HPDE6-E6E7 (cell line): Measurements from ENCODE around the gene GPANK1.
A peak's percentile ranks its signal among the peaks of the same experiment; 100 is the strongest.

Source experiments
- DNase-seq: peaks from one replicate; pipeline ENCODE4 v3.0.0; 2011; ENCODE audit warnings: missing footprints; ENCODE audit errors: extremely low spot score

The GPANK1 gene

GRCh38 chr6:31691078-31691463 is 26.3 kb upstream of the GPANK1 start:
- DNase-seq, result no peak

DNA sequence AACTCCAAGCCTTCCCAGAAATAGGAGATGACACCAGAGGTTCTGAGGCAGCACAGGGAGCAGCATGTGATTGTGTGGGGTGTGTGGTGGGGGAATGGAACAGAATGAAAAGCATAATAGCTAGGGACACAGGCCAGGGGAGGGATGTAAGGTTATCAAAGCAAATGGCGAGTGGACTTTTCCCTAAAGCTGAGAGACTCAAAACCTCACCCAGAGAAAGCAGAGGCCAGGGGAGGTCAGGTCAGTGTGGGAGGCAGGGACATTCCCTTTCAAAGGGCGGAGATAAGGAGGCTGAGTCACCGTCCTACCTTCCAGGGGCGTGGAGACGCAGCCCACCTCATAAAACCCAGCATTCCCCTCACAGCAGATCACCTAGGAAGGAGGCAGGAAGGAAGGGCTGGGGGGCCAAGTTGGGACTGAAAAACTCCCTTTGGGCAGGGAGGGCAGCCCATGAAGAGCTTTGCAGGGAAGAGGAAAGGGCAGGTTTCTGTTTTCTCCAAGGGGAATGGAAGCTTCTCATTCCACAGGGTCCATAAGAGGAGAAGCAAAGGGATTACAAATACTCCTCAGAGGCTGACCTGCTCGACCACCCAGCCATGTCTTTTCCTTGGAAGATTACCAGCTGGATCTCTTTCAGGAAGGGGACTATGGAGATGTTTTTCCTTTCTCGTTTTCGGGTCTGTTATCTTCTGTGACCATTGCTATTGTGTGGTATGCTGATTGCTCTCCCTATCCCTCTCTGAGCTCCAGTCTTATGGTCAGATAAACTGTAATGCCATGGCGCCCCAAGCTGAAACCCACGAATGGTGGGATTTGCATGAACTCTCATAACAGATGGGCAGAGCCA is 25.7 kb upstream of the GPANK1 start:
- no peak for DNase-seq

DNA sequence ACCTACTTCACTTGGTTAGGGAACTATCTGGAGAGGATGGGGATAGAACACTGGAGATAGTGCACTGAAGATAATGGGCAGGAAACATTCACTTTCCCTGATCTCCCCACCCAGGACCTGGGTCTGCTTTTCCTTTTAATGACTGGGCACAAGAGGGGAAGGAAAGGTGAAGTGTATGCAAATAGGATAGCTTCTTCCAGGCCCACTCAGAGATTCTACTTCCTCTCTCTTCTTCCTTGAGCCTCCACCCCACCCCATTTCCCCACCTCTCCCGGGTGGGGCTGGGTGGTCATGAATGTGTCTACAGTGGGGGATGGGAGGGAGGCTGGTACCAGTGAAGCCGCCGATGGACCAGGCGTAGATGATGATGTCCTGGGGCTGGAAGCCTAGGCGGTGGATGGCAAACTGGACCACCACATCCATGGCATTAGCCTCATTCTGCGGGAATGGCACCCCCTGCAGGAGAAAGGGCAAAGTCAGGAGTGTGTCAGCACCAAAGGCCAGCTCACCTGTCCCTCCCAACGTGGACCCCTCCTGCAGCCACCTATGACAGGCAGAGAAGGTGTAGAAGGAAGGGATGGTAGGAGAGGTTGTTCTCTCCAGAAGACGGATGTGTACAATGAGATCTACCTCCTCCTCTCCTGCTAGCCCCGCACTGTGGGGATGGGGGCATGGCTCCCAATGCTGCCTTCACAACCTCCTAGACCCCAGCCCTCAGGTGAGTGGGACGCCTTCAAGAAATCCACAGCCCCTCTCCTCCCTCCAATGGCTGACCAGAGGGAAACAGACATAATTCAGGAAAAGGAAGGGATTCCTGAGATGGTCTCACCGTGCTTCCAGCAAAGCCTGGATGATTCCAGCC is 24.7 kb upstream of the GPANK1 start:
- DNase-seq, result no peak

- no peak for DNase-seq
These were observed 23.3 kb upstream of the GPANK1 start for GRCh38 chr6:31687860-31688693.

DNA sequence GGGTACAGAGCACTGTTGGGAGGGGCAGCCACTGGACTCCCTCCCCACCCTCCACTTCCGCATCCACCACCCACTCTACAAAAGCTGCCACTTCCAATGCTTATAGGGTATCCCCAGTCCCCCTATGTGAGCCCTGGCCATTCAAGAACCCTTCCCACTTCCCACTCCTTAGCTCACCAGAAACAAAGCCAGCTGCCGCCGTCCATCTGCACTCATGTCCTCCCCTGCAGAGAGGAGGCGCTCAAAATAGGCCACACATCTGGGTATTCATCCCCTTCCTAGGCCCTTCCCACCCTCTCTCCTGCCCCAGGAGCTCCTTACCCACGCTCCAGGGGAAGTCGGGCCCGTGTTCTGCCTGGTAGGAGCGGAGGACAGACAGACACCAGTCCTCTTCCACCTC is 22.5 kb upstream of the GPANK1 start:
- DNase-seq, result no peak

- no peak for DNase-seq
These were observed 21.7 kb upstream of the GPANK1 start for GRCh38 chr6:31686483-31686882.

GRCh38 chr6:31683591-31683990 is 18.8 kb upstream of the GPANK1 start:
- no peak for DNase-seq

- DNase-seq, result no peak
These were observed 16.4 kb upstream of the GPANK1 start for GRCh38 chr6:31681135-31681671.

DNA sequence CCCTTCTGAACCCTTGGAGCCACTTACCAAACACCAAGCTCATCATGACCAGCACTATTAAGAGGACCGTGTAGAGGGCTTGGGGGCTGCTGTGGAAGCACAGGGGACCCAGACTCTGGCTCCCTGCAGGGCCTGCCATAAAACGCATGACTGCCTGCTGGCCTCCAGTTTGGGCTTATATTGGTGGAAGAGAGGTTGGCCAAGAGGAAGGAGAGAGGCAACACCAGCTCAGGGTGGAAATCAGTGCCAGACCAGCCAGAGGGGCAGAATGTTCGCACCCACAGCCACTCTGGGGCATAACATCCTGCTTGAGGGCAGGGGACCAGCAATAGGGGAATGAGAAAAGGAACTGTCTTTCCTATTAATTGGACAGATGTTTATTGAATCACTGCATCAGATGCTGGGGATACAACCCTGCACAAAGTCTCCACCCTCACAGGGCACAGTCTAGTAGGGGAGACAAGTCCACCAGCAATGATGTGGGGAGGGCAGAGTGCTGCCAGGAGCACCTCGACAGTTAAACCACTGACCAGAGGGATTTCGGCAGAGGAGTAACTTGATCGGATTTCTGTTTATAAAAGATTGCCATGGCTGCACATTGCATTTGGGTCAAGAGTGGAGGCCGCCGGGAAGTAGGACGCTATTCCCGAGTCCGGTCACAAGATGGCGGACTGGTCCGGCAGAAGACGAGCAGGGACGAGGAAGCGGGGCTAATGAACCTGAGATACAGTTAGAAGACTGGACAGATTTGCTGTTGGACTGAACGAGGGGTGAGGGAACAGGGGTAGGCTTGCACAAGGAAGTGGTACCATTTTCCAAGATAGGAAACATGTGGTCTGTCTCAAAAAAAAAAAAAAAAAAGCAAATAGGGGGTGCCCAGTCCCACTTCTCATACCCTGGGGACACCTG is 15.7 kb upstream of the GPANK1 start, which contains the start of gene LY6G5C:
LY6G5C (minus strand) TSS at position 842 of the 909 bp plus-strand sequence; CDS start at position 148, 694 bp downstream.
- peak; percentile 69 for DNase-seq

DNA sequence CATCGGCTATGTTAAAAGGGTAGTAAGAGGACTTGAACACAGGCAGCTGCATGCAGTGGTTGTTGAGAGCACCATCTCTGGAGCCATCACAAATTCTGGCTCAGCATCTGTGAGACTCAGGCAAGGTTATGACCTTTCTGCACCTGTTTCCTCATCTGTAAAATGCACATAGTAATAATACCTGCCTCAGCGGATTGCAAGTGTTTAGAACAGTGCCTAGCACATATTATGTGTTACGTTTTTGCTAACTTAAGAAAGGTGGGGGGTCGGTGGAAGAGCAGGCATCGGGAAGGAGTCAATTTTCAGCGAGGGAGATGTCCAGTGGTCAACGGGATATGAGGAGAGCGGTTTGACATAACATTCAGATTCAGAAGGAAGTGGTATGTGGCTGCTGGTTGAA is 13.2 kb upstream of the GPANK1 start:
- DNase-seq, result no peak

DNA sequence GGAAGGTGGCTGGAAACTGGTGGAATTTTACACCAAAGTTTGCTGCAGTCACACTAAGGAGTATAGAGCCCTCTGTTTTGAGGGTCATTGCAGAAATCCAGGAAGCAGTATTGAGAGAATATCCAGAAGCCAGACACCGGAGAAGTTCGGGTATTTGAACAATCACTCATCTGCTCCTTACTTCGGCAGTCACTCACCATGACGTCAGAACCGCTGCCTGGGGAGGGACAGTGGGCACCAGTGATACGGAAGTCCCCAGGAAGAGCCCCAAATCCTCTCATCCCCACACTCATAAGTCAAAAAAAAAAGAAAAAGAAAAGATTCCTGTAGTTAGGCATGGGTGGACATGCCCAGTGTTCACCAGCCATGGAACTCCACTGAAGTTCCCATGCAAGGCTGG is 12.1 kb upstream of the GPANK1 start:
- no peak for DNase-seq

DNA sequence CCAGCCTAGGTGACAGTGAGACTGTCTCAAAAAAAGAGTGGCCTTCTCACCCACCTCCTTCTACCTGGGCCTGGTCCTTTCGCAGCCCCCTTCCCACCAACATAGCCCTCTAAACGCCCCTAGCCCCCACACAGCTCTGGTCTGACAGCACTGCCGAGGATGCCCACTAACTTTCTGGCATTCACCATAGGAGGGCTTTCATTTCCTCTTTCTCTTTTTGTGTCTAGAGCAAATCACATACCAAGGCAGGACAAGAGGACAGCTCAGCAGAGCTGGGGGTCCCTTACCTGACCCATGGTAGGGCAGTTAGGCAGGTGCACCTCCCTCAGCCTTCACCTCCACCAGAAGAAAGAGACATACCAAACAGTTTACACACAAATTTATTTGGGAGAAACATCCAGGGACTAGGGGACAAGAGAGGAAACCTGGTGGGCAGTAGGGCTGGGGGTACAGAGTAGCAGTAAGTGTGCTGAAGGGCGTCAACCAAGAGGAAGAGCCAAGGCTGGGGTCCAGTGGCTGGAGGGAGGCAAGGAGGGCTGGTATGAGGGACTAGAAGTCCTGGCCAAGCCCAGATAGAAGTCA is 11.6 kb upstream of the GPANK1 start:
- DNase-seq, result no peak

DNA sequence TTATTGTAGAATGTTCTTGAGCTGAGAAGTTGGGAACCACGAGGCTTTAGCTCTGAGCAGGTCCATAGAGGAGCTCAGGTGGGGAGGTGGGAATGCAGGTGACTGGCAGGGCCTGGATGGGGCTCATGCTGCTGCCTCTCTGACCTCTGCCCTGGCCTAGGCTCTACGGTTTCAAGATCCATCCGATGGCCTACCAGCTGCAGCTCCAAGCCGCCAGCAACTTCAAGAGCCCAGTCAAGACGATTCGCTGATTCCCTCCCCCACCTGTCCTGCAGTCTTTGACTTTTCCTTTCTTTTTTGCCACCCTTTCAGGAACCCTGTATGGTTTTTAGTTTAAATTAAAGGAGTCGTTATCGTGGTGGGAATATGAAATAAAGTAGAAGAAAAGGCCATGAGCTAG is 4.9 kb upstream of the GPANK1 start, which contains the start of gene LY6G5B:
LY6G5B (plus strand) TSS at position 301 of the 400 bp plus-strand sequence. CDS start 975 bp downstream, outside the sequence.
- DNase-seq, result no peak

DNA sequence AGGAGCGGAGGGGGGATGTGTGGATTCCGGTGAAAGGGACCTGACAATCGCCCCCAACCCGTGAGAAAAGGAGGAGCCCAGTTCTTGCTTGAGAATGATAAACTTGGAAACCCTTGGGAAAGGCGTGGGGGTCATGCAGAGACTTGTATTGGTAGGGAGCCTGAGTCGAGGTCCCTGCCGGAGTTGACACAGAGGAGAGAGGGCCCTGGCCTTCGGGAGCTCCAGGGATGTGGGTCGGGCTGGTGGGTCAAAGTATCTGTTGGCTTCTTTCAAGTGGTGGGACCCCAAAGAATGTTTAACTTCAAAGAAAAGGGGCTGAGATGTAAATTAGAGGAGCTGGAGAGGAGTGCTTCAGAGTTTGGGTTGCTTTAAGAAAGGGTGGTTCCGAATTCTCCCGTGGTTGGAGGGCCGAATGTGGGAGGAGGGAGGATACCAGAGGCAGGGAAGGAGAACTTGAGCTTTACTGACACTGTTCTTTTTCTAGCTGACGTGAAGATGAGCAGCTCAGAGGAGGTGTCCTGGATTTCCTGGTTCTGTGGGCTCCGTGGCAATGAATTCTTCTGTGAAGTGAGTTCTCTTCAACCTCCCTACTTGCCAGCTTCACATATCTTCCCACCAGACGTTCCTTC is 1.7 kb upstream of the GPANK1 start:
- no peak for DNase-seq

- DNase-seq, result peak; percentile 96
These were observed 922 bp upstream of the GPANK1 start, which contains the start of gene CSNK2B for GRCh38 chr6:31665501-31666336. TSS of gene CSNK2B (plus strand) at chr6:31666080. CDS start at chr6:31666832, 752 bp downstream.

DNA sequence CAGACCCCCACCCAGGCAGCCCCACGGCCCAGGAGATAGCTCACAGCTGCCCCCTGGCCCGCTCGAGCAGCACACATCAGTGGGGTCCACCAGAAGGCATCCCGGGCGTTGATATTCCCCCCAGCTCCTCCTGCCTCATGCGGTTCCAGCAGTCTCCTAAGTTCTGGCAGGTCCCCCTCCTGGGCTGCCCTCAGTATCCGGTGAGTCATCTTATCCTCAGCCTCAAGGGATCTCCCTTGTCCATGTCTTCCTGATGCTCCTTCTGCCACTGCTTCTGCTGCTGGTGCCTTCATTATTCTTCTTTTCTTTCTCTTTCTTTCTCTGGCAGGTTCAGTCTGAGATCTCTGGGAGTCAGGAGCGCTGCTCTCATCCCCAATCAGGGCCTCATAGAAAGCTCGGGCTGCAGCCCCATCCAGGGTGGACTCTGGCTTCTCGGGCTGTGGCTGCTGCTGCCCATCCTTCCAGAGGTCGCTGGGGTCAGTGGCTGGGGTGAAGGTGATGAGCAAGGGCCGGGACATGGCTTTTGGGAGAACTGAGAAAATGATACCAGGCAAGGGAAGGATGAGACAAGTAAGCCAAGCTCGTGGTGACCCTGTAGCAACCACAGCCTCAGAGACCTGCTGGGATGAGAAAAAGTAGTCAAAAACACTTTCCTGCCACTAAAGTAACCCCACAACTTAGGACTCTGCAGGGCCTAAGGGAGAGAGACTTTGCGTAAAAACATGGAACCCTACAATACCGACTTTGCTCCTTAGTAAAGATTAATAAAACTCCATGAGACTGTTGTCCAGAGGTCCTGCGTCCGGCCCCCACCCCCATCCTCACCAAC is 622 bp downstream of the GPANK1 start:
- no peak for DNase-seq

- no peak for DNase-seq
These were observed 1.5 kb downstream of the GPANK1 start for GRCh38 chr6:31663126-31663960.
